Ammon's horn (tissue), 1 donor: ENCODE measurements around the gene CCL21.
A peak's percentile ranks its signal among the peaks of the same experiment; 100 is the strongest.

Experiments used
- DNase-seq: peaks from one replicate; pipeline ENCODE4 v3.0.0-alpha.2; 2016; ENCODE audit warnings: low spot score

The CCL21 gene

DNA sequence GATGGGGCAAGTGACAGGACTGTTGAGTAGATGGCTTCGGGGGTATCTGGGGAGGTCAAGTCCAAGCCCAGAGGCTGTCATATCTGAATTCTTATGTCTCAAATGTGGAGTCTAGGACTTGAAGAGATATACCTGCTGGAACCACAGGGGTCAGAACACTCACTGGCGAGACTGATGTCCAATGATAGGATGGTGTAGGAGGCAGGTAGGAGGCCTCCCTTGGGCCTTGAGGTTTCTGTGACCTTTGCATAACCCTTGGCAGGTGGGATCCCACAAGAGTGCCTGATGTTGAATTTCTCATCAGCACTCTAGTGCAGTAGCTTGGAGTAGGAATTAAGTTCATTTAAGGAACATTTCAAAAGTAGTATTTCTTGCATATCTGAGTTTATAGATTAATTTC lies 2.8 kb downstream of the CCL21 start:
- DNase-seq = no peak

DNA sequence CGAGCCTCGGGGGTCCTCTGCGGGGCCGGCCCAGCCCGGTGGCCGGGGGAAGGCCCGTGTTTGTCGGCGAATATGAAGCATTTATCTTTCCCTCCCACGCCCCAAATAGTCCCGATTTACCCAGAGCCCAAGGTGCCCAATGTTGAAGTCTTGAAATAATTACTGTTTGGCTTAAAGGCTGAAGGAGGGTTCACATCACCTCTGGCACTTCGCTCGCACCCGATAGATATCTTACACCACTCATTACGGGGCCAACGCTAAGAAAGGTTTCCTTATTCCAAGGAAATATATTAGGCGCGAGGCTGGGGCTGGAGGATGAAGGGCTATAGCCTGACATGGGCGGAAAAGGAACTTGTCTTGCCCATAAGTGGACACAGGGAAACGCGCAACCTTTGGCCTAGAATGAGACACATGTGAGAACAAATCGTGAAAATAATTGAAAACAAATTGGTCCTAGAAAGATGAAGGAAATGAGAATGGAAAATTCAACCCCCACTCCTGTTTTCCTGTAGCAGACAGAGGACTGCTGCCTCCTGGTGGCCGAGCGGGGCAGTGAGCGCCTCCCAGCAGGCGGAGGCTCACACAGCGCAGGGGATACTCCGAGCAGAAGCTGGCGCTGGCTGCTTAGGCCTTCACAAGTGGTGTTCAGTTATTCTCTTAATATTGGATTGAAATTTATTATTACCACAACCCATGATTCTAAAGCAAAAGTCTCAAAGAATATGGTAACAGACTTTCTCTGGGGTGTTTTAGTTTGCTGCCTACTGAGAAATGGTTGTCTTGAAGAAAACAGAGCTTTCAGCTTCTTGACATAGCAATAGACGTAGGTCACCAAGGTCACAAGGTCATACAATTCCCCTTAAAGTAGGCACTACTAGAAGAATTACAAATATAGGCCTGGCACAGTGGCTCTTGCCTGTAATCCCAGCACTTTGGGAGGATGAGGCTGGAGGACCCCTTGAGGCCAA lies 7.9 kb downstream of the CCL21 start:
- DNase-seq = peak; percentile 89

DNA sequence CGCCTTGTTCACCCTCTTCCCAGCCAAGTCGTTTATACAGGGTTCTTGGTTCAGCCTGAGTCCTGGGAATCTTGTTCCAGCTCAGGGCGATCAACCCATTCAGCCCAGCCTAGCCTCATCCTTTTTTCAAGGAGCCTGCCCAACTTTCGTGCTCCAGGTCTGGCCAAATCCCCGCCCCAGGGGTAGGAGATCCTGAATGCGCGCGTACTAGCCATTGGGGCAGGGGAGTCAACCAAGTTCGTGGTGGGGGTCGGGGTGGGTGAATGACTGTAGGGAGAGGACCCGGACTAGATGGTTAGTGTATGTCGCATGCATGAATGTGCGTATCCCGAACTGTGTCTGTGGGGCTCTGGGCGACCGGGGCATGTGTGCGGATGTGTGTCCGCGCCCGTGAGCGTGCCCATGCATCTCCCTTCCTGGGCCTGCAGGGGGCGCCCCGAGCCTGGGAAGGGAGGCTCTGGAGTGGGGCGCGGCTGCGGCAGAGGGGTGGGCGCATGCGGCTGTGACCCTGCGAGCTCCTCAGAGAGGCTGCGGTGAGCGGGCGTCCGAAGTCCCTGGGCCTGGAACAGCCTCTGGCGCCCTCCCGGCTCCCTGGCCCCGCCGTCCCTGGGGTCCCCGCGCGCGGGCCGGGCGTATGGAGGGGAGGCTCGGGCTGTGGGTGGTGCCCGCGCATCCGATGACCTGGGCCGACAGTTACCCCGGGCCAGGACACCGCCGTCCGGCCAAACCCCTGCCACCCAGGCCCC lies 8.7 kb downstream of the CCL21 start:
- peak; percentile 75 for DNase-seq

DNA sequence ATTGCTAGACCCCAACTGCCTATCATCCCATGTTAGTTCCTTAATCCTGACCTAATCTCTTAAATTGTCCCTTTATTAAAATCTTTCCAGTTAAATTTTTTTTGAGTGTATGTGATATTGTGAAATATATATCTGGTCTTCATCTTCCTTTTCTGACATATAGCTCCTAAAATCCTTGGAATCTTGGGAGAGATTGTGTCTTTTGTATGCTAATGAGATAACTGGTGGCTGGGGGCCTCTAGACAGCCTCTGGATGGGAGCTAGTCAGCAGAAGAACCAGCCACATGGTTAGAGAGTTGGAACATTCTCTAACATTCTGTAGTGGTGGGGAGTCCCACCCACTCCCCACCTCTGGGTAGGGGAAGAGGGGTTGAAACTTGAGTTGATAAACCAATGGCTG lies 15.1 kb downstream of the CCL21 start:
- no peak for DNase-seq

DNA sequence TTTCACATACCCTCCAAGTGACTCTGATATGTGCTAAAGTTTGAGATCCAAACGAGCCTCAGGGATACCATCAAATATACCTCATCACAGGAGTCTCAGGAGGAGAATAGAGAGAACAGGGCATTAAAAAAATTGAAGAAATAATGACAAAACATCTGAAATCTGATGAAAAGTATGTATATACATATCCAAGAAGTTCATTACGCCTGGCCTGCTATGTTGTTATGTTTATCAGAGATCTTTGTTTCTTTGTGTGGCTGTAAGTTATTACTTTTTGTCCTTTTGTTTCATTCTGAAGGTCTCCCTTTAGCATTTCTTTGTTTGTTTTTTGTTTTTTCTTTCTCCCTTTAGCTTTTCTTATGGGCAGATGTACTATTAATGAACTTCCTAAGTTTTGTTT lies 16.4 kb downstream of the CCL21 start:
- DNase-seq = no peak

DNA sequence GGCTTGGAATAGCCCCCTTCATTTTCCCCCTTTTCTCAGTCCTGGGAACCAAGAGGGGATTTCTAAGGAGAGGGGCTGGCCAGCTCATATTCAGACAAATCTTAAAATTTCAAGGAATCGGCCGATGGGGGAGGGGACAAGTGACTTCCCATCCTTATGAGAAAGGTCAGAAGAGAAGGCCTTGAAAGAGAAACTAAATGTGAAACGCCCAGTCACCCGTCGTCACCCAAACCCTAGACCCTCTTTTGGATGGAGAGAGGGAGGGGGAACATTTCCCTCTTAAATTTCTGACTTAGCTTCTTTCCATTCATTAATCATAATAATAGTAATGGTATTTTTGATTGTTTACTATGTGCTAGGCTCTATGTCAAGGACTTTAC lies 18.0 kb downstream of the CCL21 start:
- no peak for DNase-seq

DNA sequence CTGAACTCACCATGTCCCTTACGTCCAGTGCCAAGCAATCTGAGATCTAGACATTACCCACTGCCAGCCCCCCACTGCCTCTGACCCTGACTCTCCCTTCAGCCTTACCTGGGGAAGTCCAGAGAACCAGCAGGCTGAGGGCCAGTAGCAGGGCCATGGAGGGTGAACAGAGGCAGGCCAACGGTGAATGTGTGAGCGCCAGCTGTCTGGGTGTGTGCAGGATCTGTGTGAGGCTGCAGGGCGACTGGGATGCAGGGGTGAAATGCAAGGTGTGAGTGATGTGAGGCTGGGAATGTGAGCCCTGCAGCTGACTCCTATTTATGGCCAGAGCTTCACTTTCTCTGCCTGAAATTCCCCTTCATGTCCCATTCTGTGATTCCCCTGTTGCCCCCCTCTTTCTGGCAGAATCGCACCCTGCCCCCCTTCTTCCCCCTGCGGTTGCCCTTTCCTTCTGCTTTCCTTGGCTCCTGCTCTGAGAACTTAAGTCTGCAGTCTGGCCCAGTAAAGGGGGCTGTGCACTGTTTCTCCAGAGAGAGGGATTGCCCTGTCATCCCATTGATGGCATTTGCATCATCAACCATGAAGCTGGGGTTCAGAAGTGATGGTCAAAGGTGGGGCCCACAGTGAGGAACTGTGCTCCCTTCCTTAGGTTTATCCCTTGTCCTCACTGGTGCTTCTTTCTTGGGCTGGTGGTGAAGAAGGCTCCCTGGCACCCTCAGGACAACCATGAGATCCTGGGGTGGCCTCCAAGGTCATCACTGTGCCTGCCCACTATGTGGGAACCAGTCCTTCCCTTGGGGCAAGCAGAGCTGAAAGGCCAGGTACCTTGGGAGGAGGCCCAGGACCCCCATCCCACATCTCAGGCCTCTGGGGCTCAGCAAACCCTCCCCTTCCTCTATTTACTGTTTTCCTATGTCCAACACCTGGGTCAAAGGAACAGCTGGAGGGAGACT lies 18.7 kb downstream of the CCL21 start, which contains the start of gene CCL19:
Gene CCL19, minus strand, starts transcription at position 294 of the 953 bp plus-strand sequence. Its CDS starts 137 bp downstream, at position 157.
- DNase-seq = peak; percentile 36

DNA sequence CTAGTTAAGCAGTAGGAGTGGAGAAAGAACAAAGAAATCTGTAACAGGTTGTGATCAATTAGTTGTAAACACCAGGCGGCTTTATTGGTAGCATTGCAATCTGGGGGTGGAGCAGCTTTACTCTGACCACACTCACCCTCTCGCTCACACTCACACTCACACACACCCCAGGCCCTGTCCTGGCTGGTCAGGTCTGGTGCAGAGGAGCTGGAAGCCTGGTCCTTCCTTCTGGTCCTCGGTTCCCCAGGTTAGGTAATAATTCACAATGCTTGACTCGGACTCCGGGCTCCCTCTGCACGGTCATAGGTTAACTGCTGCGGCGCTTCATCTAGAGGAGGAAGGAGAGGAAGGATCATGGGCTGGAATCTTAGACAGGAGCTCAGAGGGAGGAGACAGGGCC lies 20.4 kb downstream of the CCL21 start:
- no peak for DNase-seq

DNA sequence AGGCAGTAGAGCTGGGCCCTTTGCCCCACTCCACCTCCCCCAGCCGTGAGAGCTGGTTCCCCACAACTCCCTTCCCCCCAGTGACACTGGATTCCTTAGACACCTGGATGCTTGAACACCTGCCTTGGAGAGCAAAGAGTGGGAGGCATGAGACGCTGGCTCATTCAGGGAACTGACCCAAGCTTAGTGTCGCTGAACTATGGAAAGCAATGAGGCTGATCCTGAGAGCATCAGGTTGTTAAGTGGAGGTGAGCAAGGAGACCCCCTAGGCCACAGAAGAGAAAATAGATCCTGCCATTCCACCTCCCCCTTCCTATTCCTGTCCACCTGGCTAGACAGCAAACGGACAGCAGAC lies 20.8 kb downstream of the CCL21 start:
- DNase-seq = no peak

DNA sequence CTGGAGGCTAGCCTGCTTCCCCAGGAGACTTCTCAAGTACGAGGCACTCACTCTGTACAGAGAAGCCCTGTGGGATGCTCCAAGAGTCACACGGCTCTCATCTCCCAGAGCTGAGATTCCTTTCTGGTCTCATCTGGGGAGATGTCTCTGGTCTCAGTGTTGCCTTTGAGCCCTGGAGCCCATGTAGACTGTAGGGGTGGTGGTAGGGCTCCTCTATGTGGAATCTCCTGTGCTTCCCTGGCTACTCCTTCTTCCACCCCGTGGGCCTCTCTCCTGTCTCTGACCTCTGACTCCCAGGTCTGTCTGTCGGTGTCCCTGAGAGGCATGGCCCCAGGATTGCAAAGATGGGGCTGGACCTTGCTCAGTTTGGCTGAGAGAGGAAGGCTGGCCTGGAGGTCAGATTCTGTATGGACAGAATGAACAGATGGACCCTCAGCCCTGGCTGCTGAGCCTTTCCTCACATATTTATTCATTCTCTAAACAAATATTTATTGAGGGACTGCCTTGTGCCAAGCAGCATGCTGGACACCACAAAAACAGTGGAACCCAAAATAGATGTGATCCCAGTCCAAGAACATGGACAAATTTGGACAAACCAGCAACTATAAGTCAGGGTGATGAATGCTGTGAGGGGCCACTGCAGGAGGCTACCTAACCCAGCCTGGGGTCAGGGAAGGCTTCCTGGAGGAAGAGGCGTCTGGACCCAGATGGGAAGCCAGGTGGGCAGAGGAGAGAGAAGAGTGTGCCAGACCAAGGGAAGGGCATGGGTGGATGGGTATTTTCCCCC lies 21.4 kb downstream of the CCL21 start:
- DNase-seq = no peak

DNA sequence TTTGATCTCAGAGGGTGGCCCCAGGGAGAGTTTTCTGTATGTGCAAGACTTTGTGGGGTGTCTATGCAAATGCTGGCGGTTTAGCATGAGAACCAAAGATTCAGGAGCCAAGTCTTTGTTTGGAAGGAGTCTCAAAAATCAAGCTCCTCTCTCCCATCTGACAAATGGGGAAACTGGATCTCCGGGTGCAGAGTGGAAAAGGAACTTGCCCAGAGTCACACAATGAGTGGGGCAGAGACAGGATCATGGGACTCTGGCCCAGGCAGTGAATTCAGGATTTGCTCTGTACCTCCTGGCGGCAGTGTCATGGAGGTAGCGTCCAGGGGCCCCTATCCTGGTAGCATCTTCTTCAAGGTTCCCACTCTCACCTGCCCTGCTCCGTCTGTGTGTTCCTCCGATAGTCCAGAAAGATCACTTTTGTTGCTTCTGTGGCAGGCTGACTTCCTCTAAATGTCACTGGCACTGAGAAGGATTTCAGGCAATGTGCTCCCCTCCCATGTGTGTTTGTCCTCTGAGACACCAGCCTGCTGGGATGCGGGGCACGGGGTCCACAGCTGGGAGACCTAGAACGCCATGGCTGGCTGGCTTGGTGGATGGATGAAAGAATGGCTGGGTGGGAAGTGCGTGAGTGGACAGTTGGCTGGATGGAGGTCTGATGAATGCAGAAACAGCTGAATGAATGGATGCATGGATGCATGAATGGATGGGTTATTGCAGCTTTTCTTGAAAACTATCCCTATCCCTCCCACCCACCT lies 22.5 kb downstream of the CCL21 start:
- no peak for DNase-seq

DNA sequence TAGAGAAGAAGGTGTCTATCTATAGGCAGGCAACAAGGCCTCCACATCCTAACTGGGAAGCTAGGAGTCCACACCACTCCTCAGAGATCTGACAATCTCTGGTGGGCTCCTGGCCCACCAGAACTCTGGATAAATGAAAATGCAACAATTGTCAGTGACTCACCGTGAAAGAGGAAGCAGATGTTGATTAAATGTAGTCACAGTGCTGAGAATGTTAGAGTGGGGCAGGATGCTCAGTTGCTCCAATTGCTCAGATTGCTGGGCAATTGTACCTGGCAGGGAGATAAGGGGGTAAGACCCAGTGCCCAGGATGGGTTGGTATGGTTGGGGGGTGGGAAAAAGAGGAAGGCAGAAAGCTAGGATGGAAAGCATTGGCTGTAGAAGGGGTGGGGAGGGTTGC lies 23.2 kb downstream of the CCL21 start:
- no peak for DNase-seq

DNA sequence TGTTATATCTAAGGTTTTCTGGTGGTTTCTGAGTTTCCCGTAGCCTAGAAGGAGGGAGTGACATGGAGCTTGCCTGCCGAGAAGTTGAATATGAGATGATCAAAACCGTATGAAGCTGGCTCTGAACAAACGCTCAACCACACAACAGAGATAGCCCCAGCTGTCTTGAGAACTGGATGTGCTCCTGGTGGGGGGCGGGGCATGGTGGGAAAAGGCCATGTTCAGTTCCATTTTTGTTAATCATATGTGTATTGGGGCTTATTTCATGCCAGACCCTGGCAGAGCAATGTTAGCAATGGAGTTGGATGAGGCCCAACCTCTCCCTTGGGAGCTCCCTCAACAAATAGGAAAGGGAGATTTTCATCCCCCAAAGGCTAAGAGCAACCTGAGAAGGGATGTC lies 23.7 kb downstream of the CCL21 start:
- no peak for DNase-seq

DNA sequence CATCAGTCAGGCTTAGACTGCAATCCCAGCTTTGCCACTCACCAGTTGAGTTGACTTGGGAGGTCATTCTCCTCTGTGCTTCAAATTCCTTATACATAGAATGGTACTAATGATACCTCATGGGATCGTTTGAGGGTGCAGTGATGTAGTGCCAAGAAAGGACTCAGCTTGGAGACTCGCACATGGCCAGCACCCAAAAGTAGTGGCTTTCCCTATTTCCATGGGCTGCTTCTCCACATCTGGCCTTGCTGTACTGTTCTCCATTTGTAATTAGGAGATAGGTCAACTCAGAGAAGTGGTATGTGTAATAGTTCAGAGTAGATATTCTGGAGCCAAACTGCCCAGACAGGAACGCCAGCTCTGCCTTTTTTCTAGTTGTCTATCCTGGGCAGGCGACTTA lies 24.3 kb downstream of the CCL21 start:
- no peak for DNase-seq

DNA sequence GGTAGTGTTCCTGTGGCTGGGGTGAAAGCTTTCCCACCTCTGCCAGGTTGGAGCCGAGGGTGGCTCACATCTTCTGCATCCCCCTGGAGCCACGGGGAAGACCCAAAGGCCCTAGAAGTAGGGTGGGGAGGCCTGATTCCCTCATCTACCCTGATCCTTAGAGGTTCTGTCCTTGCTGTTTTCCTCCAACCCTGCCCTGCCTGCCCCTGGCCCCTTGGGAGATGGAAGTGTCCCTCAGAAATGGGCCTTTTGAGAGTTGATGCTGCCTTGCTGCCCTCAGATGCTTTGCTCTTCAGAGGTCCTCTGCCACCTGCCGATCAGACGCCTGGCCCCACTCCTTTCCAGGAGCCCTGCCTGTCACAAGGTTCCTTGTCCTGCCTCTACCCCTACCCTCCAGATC lies 25.1 kb downstream of the CCL21 start:
- no peak for DNase-seq

DNA sequence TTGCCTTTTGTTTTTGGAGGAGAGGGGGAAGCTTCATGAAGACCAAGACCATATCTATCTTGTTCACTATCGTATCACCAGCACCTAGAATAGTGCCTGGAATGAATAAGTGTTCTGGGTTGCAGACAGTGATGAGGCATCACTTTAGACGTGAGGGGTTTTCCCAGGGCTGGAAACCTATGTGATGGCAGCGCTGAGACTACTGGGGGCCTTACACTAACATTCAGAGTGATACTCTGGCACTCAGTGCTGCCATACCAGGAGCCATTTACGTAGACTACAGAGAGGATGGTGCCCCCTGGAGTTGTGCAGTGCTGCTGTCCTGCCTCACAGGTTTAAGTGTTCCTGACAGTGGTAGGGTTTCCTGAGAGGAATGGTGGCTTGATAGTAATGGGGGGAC lies 25.8 kb downstream of the CCL21 start:
- DNase-seq = no peak

DNA sequence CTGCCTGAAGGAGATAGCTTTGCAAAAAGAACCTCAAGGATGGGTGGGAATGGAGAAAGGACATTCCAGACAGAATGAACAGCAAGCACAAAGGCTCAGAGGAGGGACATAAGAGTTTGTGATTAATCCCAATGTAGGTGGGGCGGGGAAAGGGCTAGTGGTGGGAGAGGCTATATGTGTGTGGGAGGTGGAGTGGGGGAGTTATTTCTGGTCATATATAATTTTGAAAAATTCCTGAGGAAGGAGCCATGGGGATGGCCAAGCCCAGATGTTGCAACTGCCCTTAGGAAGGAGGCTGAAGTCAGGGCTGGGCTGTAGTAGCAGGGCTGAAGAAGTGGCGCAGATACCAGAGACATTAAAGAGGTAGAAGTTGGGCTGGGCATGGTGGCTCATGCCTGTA lies 34.1 kb downstream of the CCL21 start:
- no peak for DNase-seq

DNA sequence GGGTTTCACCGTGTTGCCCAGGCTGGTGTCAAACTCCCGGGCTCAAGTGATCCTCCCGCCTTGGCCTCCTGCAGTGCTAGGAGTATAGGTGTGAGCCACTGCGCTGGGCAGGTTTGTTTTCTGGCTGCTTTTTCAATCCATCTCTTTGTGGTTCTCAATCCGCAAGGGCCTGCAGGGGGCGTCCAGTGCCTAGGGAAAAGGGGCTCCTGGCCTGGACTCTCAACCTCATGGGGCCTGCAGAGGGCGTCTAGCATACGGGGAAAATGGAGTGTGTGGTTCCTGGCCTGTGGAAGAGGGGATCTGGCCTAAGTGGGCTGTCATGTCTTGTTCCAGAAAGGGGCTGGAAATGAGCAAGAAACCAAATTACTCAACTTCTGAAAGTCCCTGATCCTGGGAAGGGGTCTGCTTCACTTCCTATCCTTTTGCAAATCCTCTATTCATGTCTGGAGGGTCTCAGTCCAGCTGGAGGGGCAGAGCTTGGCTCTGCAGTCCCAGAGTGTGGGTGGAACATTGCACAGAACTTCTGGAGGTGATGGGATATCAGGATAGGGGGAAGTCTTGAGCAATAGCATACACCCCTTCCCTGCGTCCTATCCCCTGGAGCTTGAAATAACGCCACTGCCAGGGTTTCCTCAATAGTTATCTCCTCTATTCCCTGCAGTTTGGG lies 34.8 kb downstream of the CCL21 start:
- DNase-seq = peak; percentile 53

DNA sequence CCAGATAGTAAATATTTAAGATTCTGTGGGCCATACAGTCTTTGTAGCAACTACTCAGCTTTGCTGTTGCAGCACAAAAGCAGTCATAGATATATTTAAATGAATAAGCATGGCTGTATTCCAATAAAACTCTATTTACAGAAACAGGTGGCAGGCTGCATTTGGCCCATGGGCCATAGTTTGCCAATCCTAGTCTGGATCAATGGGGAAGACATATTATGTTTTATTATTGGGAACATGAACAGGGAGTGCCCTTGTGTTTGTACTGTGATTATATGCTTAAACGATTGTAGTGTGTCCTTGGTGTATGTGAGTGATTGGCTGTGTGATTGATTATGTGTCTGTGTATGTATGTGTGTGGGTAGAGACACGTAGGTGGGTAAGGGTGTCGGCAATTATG lies 35.5 kb downstream of the CCL21 start:
- DNase-seq = no peak

DNA sequence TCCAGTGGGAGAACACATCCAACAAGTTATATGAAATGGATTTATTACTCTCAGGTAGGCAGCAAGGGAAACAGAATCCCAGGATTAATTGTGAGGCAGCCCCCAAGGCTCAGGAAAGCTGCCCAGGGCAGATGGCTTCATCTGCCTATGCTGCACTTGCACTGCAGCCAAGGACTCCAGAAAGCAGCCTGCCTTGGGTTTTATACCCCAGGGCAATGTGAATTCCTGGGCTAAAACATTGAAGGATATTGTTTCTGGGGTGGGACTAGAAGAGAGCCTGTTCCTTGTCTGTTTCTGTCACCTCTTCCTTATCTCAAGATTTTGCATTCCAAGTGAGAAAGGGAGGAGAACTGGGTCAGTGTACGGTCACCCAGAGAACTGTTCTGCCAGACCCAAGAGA lies 38.6 kb downstream of the CCL21 start:
- no peak for DNase-seq
